Transverse colon (tissue), 4 donors: Measurements from ENCODE around the gene HPN.

Experiments used
- EP300 ChIP-seq: sonication (generic); formaldehyde crosslinking; IDR thresholded peaks from one replicate; pipeline ENCODE4 v1.6.1; 2017; ENCODE audit warnings: antibody characterized with exemption, low read depth
- POLR2A ChIP-seq: fragments of 450-650 bp; IDR thresholded peaks from one replicate; pipeline ENCODE4 v1.6.1; 2016; ENCODE audit warnings: antibody characterized with exemption, mild to moderate bottlenecking, moderate library complexity
- POLR2AphosphoS5 ChIP-seq, 3 donors: sonication (generic); formaldehyde crosslinking; IDR thresholded peaks; one replicate each; pipeline ENCODE4 v1.6.1; 2016; ENCODE audit warnings: antibody characterized with exemption in 3 of 3
- TF ChIP-seq, protein P1 (sequence below), 5 experiments: fragments of 200-600 bp in 3 of 5; fragments of 450-650 bp in 2 of 5; sonication (generic) in 3 of 5; IDR thresholded peaks; 1 replicate in 2 of 5; 2 replicates in 3 of 5; pipeline ENCODE4 v1.5.1; 2016 to 2017; ENCODE audit warnings: antibody characterized with exemption in 5 of 5, inconsistent platforms in 3 of 5, mild to moderate bottlenecking in 2 of 5, moderate library complexity in 1 of 5

- no peak for TF ChIP-seq POLR2AphosphoS5 (IDR thresholded peaks at IDR 0.05)
- TF ChIP-seq POLR2A: no peak
- TF ChIP-seq, protein P1, sequence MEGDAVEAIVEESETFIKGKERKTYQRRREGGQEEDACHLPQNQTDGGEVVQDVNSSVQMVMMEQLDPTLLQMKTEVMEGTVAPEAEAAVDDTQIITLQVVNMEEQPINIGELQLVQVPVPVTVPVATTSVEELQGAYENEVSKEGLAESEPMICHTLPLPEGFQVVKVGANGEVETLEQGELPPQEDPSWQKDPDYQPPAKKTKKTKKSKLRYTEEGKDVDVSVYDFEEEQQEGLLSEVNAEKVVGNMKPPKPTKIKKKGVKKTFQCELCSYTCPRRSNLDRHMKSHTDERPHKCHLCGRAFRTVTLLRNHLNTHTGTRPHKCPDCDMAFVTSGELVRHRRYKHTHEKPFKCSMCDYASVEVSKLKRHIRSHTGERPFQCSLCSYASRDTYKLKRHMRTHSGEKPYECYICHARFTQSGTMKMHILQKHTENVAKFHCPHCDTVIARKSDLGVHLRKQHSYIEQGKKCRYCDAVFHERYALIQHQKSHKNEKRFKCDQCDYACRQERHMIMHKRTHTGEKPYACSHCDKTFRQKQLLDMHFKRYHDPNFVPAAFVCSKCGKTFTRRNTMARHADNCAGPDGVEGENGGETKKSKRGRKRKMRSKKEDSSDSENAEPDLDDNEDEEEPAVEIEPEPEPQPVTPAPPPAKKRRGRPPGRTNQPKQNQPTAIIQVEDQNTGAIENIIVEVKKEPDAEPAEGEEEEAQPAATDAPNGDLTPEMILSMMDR (IDR thresholded peaks at IDR 0.05): no peak
- no peak for TF ChIP-seq EP300
Observed at GRCh38 chr19:35083691-35084508, 42.4 kb downstream of the HPN start.
